NCI-H460 (cell line): ENCODE data around the gene TENM4. TPM values are rescaled to one million over a fixed set of nuclear protein-coding genes. Genes with fewer than 3 reads are reported as not detected.
"Not testable (repeated sequence)": the region's sequence is repeated elsewhere in the genome, so short reads cannot be mapped to it uniquely, and the experiment has no call there.

ENCODE experiments used
- DNase-seq: peaks from one replicate; pipeline ENCODE4 v3.0.0-alpha.2; 2016; ENCODE audit warnings: low read depth; ENCODE audit errors: extremely low read depth
- total RNA-seq: library from RNA; depleted of rRNA; stranded (reverse); fragments of >200 nt; shearing (Covaris generic); gene quantifications from 2 replicates; pipeline ENCODE4 v1.2.3, GENCODE V29; 2014

The TENM4 gene
- total RNA-seq, 1 experiment from 2014 or later = not detected

- no peak for DNase-seq
These were observed 248.0 kb downstream of the TENM4 start for GRCh38 chr11:79192836-79193235.

DNA sequence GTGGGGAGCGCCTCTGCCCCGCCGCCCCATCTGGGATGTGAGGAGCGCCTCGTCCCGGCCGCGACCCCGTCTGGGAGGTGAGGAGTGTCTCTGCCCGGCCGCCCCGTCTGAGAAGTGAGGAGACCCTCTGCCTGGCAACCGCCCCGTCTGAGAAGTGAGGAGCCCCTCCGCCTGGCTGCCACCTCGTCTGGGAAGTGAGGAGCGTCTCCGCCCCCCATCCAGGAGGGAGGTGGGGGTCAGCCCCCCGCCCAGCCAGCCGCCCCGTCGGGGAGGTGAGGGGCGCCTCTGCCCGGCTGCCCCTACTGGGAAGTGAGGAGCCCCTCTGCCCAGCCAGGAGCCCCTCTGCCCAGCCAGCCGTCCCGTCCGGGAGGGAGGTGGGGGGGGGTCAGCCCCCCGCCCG lies 249.1 kb downstream of the TENM4 start:
- DNase-seq = not testable (repeated sequence)

DNA sequence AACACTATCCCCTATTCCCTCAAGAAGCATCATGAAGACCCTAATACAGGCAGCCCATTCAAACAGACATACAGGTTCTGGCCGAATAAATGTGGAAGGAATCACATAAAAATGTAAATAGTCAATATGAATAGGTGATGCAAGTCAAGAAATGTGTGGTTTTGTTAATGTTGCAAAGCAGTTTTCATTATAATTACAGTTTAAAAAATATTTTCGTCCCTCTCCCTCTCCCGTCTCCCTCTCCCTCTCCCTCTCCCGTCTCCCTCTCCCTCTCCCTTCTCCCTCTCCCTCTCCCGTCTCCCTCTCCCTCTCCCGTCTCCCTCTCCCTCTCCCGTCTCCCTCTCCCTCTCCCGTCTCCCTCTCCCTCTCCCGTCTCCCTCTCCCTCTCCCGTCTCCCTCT lies 250.3 kb downstream of the TENM4 start:
- DNase-seq = not testable (repeated sequence)

GRCh38 chr11:79189601-79190000 lies 251.2 kb downstream of the TENM4 start:
- DNase-seq = no peak

GRCh38 chr11:79189055-79189454 lies 251.8 kb downstream of the TENM4 start:
- no peak for DNase-seq

- DNase-seq = no peak
These were observed 254.2 kb downstream of the TENM4 start for GRCh38 chr11:79186669-79187068.

- no peak for DNase-seq
These were observed 255.5 kb downstream of the TENM4 start for GRCh38 chr11:79185351-79185750.

GRCh38 chr11:79184285-79184684 lies 256.5 kb downstream of the TENM4 start:
- no peak for DNase-seq

DNA sequence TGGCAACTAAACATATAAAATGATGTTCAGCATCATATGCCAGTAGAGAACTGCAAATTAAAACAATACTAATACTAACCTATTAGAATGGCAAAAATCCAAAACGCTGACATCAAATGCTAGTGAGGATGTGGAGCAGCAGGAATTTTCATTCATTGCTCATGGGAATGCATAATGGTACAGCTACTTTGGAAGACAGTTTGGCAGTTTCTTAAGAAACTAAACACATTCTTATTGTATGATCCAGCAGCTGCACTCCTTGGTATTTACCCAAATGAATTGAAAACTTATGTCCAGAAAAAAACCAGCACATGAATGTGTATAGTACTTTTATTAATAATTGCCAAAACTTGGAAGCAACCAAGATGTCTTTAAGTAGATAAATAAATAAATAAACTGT lies 258.0 kb downstream of the TENM4 start:
- DNase-seq = no peak

DNA sequence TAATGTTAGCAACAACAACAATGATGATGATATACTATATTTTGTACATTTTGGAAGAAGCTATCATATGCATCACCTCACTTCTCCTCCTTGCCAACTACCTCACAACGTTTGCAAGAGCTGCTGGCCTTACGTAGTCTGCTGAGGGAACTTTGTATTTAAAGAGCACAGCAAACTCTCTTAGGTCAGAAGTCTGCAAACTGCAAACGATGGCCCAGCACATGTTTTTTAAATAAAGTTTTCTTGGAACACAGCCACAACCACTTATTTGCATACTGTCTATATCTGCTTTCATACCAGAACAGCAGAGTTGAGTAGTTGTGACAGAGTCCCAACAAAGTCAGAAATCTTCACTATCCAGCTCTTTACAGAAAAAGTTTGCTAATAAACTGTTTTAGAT lies 261.7 kb downstream of the TENM4 start:
- DNase-seq = no peak

DNA sequence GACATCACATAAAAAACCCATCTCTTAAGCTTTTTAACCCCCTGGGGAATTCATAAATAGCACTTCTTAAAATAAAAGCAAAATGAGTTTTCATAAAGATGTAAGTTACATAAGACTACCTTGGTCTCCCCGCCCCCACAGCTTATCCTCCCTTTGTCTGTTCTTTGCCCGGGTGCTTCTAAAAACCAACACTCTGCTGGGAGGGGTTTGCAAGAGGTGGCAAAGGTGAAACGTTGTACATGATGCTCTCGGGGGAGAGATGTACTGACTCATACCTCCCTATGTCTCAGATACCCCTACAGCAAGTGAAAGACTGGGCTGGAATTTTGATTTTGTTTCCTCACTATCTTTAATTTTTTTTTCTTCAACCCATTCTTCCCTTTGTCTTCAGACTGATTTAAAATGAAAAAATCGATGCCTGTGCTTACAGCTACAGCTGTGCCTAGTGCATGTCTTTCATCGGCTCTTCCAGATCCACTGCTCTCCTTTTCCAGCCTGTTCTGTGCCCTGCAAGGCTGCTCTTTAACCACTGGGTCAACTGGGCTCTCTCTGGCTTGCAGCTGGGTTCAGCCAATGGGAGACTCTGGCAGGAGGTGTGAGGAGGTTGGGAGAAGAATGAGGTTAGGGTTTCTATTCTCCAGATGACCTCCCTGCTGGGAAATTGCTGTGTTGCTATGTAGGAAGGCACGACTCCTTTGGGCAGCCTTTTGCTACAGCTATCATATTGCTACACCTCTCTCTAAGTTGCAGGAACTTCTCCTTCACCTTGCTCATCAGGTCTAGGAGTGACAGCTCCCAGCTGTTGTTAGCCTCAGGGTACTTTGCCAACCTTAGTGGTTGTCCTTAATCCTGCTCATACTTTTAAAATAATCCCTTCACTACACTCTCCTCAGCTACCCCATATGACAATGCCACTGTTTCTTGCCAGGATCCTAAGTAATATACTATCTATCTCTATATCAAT lies 266.5 kb downstream of the TENM4 start:
- no peak for DNase-seq

- no peak for DNase-seq
These were observed 267.2 kb downstream of the TENM4 start for GRCh38 chr11:79173615-79174014.

- no peak for DNase-seq
These were observed 270.5 kb downstream of the TENM4 start for GRCh38 chr11:79170321-79170720.

DNA sequence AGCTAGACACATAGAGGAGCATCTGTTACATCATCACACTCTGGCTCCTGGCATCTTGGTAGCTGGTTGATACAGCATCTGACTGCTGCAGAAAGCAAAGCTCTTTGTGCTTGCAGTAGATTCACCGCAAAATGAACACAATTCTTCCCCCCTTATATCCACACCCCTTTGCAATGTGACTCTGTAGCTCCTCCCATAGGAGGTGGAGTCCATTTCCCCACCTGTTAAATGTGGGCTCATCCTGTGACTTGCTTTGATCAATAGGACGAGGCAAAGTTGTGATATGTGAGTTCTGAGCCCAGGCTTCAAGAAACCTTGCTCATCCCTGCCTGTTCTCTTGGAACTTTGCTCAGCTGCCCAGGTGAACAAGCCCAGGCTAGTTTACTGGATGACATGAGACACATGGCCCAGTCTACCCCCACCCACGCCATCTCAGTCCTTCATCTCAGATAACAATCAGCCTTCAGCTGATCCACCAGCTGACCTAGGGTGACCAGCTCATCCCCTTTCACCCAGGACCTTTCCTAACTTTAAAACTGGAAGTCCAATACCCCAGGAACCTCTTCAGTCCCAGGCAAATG lies 272.2 kb downstream of the TENM4 start:
- no peak for DNase-seq

GRCh38 chr11:79167510-79168188 lies 273.2 kb downstream of the TENM4 start:
- no peak for DNase-seq

GRCh38 chr11:79165908-79166307 lies 274.9 kb downstream of the TENM4 start:
- DNase-seq = no peak

DNA sequence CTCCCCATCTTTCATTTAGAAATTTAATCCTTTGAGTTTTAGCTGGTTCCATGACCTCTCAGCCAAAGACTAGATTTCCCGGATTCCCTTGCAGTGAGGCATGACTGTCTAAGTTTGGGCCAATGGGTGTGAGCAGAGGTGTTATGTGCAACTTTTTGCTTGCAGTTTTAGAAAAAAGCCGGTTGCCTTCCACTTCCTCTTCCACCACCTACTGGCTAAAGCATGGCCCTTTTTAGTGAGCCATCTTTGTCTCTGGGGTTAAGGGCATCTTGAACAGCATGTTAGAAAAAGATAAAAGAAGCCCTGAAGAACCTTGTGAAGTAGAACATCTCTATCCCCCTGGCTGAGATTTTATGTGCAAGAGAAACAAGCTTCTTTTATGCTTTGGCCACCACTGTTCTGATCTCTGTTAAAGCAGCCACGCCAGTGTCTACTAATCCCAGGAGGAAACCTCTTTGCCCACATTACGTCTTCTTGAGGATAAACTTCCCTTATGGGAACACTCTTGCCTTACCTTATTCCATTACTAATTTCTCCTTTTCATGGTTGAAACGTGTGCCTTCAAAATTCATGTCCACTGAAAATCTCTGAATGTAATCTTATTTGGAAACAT lies 279.9 kb downstream of the TENM4 start:
- DNase-seq = no peak

- no peak for DNase-seq
These were observed 281.0 kb downstream of the TENM4 start for GRCh38 chr11:79159657-79160450.

DNA sequence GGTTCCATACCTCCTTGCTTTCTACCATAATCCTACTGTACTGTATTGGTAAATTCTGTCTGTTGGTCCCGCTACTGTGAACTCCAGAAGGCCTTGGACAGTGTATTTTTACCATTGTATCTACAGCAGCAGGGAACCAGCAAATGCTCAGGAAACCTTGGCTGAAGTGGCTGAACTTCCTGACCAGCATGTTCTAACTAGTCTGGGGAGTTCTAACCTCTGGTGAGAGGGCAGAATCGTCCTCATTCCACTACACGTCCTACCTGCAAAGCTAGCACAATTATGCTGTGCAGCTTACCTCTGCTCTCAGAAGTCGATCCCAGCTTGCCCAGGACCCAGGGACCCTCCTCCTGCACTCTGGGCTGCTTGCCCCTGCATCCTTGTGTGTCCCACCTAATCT lies 283.1 kb downstream of the TENM4 start:
- no peak for DNase-seq

GRCh38 chr11:79156031-79156430 lies 284.8 kb downstream of the TENM4 start:
- DNase-seq = no peak
